ENCODE data around the gene ACER3. TPM values are rescaled to one million over a fixed set of nuclear protein-coding genes. Genes with fewer than 3 reads are reported as not detected.

Gene ACER3
- total RNA-seq, 1 experiment from 2014 or later: 10.7 TPM

- Histone ChIP-seq H3K4me2 (ENCODE audit: low read depth, low read length, poor library complexity, severe bottlenecking) (no peak overlapping the region), H3K36me3 (ENCODE audit: insufficient read depth, low read length) (no peaks in the 10 kb centered on the region), H3K4me3 (ENCODE audit: low read length) (no peak overlapping the region), H3K9ac (ENCODE audit: low read length) (no peak overlapping the region), H3K9me3 (ENCODE audit: low read length) (no peaks in the 10 kb centered on the region), H3K79me2 (ENCODE audit: low read length) (no peaks in the 10 kb centered on the region), H3K4me1 (ENCODE audit: low read length) (no peaks in the 10 kb centered on the region), H3K27me3 (ENCODE audit: low read length) (no peaks in the 10 kb centered on the region), H3K9me2 (replicated peaks; ENCODE audit: insufficient read depth, low read length) (no peaks in the 10 kb centered on the region), H3K27ac (ENCODE audit: low read length) (no peak overlapping the region), H4K20me1 (ENCODE audit: insufficient read depth, low read depth, low read length) (no peaks in the 10 kb centered on the region; the same call in 1 of the 2 replicates), H2AFZ (ENCODE audit: low read length) (no peak overlapping the region)
- no peak for DNase-seq
Measured at GRCh38 chr11:77074205-77074604, 213.5 kb downstream of the ACER3 start.

DNA sequence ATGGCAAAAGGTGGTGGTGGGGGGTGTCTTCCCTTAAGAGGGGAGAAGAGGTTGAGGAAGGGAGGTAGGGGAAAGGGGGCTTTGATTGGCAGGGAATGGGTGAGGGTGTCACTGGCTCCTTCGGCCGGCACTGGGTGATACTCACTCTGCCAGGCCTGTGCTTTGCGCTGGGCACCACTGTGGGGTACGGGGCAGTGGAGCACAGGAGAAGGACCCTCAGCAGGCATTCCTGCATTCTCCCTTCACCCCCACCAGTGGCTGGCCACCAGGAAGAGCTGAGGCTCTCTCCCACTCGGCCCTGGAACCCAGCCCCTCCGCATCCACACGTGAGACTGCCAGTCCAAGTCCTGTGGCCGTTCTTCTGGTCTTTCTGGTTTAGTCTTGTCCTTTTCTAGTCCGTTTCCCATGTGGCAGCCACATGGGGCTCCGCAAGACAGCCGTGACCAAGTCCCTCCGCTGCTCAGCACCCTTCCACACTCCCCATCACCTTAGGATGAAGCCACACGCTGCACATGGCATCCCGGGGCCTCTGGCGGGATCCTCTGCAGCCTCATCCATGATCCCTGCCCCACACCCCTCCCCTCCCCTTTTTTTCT lies 214.0 kb downstream of the ACER3 start:
- Histone ChIP-seq H3K79me2 (ENCODE audit: low read length) (no peaks in the 10 kb centered on the region), H2AFZ (ENCODE audit: low read length) (no peak overlapping the region), H3K27ac (ENCODE audit: low read length) (no peak overlapping the region), H3K36me3 (ENCODE audit: insufficient read depth, low read length) (no peaks in the 10 kb centered on the region), H3K4me3 (ENCODE audit: low read length) (no peak overlapping the region), H3K9me2 (replicated peaks; ENCODE audit: insufficient read depth, low read length) (no peaks in the 10 kb centered on the region), H3K9me3 (ENCODE audit: low read length) (no peaks in the 10 kb centered on the region), H3K9ac (ENCODE audit: low read length) (no peak overlapping the region), H3K27me3 (ENCODE audit: low read length) (no peaks in the 10 kb centered on the region), H3K4me2 (ENCODE audit: low read depth, low read length, poor library complexity, severe bottlenecking) (no peak overlapping the region), H3K4me1 (ENCODE audit: low read length) (peaks cover under 1% of the 10 kb centered on the region), H4K20me1 (ENCODE audit: insufficient read depth, low read depth, low read length) (no peaks in the 10 kb centered on the region)
- DNase-seq: no peak

- H3K79me2 ChIP-seq (ENCODE audit: low read length): no peaks in the 10 kb centered on the region
- peaks cover 8% of the 10 kb centered on the region for H3K4me1 ChIP-seq (ENCODE audit: low read length)
- no peak overlapping the region for H2AFZ ChIP-seq (ENCODE audit: low read length)
- DNase-seq: no peak
- H3K9ac ChIP-seq (ENCODE audit: low read length): no peak overlapping the region
- no peaks in the 10 kb centered on the region for H4K20me1 ChIP-seq (ENCODE audit: insufficient read depth, low read depth, low read length)
- no peaks in the 10 kb centered on the region for H3K36me3 ChIP-seq (ENCODE audit: insufficient read depth, low read length)
- H3K9me3 ChIP-seq (ENCODE audit: low read length): no peaks in the 10 kb centered on the region
- H3K4me2 ChIP-seq (ENCODE audit: low read depth, low read length, poor library complexity, severe bottlenecking): no peak overlapping the region
- no peak overlapping the region for H3K27ac ChIP-seq (ENCODE audit: low read length)
- no peaks in the 10 kb centered on the region for H3K9me2 ChIP-seq (replicated peaks; ENCODE audit: insufficient read depth, low read length)
- H3K4me3 ChIP-seq (ENCODE audit: low read length): no peak overlapping the region
- H3K27me3 ChIP-seq (ENCODE audit: low read length): no peaks in the 10 kb centered on the region
Measured at GRCh38 chr11:77075425-77075905, 214.7 kb downstream of the ACER3 start.

Other genes with a start within 250 kb of the ACER3 start
- gene LRRC32, start 190.2 kb upstream of the ACER3 start, total RNA-seq (2014; rRNA removed; shearing (Covaris generic); ENCODE audit: low replicate concordance): 43.5 and 58.4 TPM in 2 replicates
- gene TSKU, start 77.6 kb upstream of the ACER3 start, total RNA-seq (2014; rRNA removed; shearing (Covaris generic); ENCODE audit: low replicate concordance): not detected in 2 replicates
- not detected in 2 replicates for gene B3GNT6, start 173.5 kb downstream of the ACER3 start, total RNA-seq (2014; rRNA removed; shearing (Covaris generic); ENCODE audit: low replicate concordance)
- gene CAPN5, start 206.1 kb downstream of the ACER3 start, total RNA-seq (2014; rRNA removed; shearing (Covaris generic); ENCODE audit: low replicate concordance): 0.07 and 0.54 TPM in 2 replicates
- not detected in 2 replicates for gene OMP, start 241.9 kb downstream of the ACER3 start, total RNA-seq (2014; rRNA removed; shearing (Covaris generic); ENCODE audit: low replicate concordance)

All from Karpas-422 (cell line).